GM19351 (cell line): ENCODE data around the gene MRPL47.

Experiments
- ATAC-seq: cut with Tn5 transposase; IDR thresholded peaks from one replicate; pipeline ENCODE4 v1.9.1; 2021; ENCODE audit warnings: mild to moderate bottlenecking, moderate library complexity; ENCODE audit not compliant: unreplicated experiment

Gene MRPL47

DNA sequence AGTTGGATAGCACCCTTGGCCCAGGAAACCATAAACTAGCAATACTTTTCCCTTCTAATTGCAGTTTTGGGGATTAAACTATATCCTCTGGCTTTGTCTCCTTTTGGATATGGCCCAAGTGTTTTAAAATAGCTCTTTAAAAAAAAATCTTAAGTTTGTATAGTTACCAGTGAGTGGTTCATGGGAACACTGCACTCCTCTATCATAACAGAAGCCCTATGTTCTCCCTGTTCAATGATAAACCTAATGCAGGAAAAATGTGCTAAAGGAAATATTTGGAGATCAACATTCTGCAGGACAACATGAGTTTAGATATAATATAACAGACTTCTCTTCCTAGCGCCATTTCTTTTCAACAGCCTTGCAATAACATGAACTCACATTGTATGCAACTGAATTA is 13.1 kb downstream of the MRPL47 start:
- no peak for ATAC-seq

- ATAC-seq = no peak
These were observed 13.8 kb downstream of the MRPL47 start for GRCh38 chr3:179590669-179591068.

- no peak for ATAC-seq
These were observed 15.3 kb downstream of the MRPL47 start for GRCh38 chr3:179589143-179589542.

DNA sequence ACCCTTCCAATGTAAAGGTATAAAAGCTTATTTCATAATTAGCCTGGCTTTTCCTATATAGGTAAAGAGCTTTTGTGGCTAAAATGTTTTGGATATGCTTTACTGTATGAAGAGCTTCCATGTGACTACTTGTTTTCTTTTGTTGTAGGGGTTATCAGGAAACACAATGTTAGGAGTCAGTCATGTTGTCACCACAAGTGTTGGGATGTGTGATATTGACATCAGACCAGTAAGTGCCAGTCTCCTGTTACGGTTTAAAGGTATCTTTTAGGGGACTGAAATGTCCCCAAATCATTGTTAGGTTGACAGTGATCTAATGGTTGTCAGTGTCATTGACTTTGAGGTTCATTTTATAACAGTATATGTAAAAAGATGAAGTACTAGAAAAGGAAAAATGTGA is 23.4 kb downstream of the MRPL47 start:
- no peak for ATAC-seq

DNA sequence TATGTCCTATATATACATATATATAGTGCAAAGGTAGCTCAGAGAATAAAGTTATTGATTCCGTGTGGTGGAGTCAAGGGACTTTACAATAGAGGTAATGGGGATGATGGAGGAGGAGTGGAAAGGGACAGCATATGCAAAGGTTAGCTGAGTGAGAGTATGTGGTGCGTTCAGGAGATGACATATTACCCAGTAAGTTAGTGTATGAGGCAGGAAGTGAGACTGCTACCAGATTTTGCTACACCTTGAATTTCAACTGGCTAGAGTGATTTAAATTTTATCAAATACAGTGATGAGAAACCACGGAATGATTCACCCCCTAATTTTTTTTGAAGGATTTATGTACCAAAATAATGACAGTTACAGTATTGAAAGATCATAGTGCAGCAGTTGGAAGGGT is 38.9 kb downstream of the MRPL47 start:
- peak; percentile 24 for ATAC-seq

DNA sequence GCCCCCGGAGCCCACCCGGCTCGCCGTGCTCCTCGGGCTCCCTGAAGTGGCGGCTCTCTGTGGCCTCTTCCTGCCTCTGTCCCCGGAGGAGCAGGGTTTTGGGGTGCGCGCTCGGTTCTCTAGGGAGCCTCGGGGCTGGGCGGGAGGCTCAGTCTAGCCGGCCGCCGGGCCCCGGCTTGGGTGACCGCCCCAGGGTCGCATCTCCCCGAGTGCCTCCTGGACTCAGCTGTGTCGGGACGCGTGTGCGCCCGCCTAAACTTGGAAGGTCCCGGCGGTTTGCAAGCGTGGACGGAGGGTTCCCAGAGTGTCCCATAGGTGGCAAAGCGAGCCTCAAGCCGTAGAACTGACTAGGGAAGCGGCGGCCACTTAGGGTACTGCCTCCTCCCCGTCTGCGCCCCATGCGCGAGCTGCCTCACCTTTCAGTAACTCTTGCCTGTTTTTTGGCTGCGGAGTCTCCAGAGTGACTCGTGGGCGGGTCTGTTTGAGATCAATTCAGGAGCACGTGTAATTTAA is 41.1 kb downstream of the MRPL47 start:
- peak; percentile 49 for ATAC-seq

- ATAC-seq = peak; percentile 89
These were observed 41.7 kb downstream of the MRPL47 start, which contains the start of gene ACTL6A for GRCh38 chr3:179562591-179563270. TSS of gene ACTL6A (plus strand) at chr3:179562926. CDS start at chr3:179563093, 167 bp downstream.

GRCh38 chr3:179560791-179561190 is 43.6 kb downstream of the MRPL47 start:
- no peak for ATAC-seq

- no peak for ATAC-seq
These were observed 45.6 kb downstream of the MRPL47 start for GRCh38 chr3:179558742-179559364.

DNA sequence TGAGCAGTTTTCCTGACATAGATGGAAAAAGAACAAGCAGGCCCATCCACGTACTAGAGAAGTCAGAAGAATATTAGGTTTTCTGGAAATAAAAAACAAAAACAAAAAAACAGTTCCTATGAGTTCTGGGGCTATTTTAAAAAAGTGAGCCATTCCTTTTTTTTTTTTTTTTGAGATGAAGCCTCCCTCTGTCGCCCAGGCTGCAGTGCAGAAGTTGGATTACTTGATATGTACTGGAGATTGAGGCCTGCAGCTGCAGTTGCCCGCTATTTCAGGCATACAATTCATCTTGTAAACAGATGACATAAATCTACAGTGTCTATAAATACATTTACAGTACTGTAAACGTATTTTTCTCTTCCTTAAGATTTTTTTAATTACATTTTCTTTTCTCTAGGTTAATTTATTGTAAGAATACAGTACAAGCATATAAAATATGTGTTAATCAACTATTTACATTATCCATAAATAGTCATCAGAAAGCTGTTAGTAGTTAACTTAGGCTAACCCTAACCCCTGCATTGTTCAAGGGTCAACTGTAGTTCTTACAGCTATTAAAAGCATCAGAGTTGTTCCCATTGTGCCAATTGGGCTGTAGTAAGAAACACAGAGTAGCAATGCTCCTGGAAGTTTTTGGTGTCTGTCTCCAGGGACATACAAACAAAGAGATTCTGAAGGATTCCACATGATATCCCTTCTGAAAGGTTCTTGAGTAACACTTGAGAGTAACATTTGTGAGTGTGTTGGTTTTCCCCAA is 52.9 kb downstream of the MRPL47 start:
- no peak for ATAC-seq

GRCh38 chr3:179546814-179547241 is 57.6 kb downstream of the MRPL47 start:
- ATAC-seq = peak; percentile 67

GRCh38 chr3:179544981-179545645 is 59.3 kb downstream of the MRPL47 start:
- ATAC-seq = no peak

- no peak for ATAC-seq
These were observed 62.1 kb downstream of the MRPL47 start for GRCh38 chr3:179542375-179542774.

GRCh38 chr3:179541596-179541995 is 62.8 kb downstream of the MRPL47 start:
- no peak for ATAC-seq

GRCh38 chr3:179541094-179541493 is 63.3 kb downstream of the MRPL47 start:
- ATAC-seq = no peak
